Fibroblast of skin of left biceps (primary cell): ENCODE results near the gene HYAL2.

ENCODE experiments used
- DNase-seq, 2 experiments: peaks; one replicate each; pipeline ENCODE4 v3.0.0-alpha.2; 2013; ENCODE audit warnings: low read depth in 2 of 2

Gene HYAL2

DNA sequence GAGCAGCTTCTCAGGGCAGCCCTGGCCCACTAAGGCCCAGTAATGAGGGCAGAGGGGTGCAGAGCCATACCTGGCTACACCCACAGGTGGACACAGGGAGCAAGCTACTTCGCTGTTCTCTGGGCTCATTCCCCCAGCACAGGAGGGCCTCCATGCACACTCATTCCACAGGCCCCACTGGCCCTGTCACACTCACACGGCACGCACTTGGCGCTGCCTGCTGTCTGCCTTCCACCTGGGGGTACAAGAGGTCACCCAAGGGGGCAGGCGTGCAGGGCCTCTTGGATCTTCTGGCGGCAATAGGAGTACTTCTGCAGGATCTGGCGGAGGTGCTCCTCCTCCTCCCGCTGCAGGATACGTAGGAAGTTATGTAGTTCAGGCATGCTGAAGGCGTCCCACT, 7.8 kb upstream of the HYAL2 start:
- DNase-seq = no peak

DNA sequence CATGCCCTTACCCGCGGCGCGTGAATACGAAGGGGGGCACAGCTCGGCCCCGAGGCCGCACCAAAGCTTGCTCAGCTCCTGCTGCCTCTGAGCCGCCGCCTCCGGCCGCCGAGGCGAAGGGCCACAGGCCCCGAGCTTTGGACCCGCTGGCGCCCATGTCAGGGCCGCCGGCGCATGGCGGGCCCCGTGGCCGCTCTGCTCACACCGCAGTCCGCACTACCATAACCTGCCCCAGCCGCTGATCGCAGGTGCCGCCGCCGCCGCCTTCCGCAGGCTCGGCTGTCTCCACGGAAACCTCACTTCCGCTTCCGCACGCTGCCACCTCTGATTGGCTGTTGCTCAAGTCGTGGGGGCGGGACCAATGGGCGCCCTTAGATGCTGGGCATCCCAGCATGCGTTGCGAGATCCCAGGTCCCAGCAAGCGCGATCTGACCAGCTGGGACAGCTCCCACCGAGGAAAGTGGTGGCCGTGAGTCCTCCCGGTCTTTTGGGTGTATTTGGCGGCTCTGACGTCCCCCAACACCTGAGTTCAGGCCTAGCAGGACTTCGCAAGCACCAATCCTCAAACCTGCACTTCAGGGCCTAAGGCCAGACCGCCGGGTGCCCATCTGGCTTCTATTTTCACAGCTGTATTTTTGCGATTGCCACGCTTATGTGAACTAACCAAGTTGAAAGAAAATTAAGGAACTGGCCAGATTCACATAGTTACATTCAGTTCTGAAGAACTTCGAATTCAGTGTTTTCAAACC, 5.6 kb upstream of the HYAL2 start, which contains the start of gene TUSC2:
Gene TUSC2 (minus strand): TSS at position 281 of the 749 bp plus-strand sequence. CDS start 124 bp downstream, at position 157.
- peak; percentile 79 for DNase-seq

DNA sequence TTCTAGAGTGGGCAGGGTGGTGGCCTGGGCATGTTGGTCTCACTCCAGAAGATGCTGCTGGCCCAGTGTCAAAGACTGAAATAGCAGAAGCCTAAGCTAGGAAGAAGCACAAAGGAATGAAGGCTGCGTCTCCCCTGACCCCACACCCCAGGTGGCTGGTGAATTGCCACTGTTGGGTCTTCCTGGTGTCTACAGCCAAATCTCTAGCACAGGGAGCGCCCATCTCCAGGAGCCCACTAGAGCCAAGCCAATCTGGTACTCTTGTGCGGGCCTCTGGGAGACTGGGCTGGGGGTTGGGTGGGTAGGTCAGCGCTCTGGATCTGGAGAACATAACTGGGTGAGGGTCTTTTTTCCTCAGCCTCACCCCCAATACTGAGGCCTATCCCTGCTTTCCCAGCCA, 4.6 kb upstream of the HYAL2 start:
- DNase-seq = no peak

DNA sequence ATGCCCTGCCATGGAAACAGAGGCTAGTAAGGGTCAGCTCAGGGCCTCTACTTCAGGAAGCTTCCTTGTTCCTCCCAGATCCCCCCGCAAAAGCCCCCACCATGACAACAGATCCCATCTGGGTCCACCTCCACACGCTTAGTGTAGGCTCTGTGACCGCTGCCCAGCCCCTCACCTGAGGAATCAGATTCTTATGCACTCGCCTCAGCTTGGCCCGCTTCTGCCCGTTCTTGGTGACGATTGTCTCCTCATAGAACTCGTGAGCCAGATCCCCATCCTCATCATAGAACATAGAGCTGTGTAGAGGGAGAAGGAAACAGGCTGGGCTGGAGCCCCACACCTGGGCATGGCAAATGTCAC, 3.6 kb upstream of the HYAL2 start:
- no peak for DNase-seq

DNA sequence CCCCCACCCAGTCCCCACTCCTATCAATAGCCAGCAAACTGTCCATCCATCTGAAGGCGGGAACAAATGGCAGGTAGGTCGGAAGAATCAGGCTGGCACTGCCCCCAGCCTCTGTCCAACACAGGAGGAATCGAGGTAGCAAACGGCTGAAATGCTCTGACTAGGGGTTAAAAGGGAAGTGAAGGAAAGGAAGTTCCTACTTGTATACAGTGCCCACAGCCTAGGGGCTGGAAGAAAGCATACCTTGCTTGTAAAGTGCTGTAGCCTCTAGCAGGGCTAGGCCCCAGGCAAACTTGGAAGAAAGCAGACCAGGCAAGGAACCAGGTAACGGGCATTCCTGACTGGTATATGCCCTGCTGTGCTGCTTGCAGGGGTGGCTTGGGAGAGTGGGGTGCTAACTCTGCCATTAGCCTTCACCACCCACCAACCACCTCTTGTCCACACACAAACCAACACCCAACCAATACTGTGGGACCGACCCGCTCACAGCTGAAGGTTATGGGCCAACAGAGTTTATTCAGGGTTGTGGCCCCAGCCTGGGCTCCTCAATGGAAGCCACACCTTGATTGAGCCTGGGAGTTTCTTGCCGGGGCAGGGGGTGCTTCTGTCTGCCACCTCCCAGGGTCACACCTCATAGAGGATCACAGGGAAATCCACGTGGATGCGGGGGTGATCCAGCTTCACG, 3.1 kb upstream of the HYAL2 start:
- no peak for DNase-seq

DNA sequence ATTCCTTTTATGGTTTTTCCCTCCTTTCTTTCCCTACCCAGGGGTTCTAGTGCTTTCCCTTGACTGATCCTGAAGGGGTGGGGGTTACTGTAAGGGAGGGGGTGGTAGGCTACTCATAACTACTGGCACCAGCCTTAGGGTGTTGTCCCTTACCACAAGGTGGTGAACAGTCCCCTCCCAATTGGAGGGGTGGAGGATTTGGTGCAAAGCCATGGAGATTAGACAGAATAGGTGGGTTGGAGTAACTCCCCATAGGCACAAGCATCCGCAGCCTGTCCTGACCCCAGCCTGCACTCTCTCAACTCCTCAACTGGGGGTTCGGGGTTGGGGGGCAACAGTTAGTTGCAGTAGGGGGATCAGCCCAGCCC, 2.6 kb upstream of the HYAL2 start:
- DNase-seq = no peak

DNA sequence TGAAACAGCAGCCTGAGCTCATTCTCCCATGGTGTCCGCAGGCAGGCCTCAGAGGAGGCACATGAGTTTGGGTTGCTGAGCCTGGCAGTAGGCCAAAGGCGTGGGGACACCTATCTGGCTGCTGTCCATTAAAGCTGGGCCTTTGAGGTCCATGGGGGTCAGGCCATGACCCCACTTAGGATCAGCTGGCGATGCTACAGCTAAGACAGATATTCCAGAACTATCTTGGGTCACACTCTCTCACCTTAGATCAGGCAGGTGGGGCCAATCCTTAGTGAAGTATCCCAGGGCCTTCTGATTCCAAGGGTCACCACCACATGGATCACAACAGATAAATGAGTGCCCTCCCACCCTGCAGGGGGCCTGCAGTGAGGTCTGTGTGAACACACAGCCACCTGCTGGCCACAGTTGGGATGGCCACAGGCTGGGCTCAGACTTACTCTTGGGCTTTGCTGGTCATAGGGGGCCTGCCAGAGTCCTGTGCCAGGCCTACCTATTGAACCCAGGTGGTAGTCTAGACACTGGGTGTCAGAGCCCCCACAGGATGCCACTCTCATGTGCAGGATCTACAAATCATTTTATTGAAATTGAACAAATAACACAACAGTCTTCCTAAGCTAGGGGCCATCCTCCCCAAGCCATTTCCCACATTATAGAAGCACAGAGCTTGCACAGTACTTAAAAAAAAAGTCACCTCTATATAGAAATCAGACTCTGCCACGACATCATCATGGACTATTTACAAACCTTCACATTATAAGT, 2.0 kb upstream of the HYAL2 start:
- DNase-seq = no peak

DNA sequence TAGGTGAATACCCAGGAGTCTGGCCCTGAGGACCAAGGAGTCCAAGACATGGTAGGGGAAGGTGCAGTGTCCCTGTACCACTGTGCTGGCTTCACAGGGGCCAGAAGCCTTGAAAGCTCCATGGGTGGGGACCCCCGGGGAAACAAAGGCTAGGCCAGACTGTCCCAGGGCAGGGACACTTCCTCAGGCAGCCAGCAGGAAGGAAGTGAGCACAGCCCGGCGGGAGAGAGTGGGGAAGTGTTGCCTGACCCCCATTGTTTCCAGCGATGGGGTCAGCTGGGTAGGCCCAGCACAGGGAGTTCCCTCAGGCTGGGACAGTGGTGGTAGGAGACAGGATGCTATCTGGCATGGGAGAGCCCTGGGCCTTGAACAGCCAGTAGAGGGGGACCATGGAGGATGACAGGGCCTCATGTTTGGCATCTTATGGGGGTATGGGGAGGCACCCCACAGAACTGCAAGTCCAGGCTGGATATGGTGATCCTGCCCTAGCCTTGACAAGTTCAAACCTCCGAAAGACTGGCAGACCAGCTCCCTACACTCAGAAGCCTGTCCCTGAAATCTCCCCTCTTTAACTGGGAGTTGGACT, 1.2 kb upstream of the HYAL2 start:
- no peak for DNase-seq

DNA sequence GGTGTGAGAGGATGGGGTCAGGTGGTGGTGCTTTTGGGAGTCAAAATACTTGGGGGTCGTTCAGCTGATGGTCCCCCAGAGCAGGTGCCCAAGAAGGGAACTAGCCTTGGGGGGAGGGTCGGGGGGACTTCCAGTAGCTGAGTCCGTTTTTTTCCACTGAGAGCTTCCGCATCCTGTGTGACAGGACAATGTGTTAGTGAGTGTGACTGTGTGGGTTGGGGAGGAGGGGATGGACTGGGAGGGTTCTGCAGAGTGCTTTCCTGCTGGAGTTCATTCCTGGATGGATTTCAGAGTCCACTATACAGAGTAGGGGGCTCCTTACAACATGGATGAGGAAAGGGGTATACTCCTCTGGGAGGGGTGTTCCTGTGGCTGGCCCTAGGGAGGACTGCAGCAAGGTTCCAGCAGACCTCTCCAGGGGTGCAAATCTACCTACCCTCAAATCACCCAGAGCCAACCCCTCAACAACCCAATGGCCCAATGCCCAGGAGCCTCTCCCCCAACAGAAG, 601 bp upstream of the HYAL2 start:
- no peak for DNase-seq

DNA sequence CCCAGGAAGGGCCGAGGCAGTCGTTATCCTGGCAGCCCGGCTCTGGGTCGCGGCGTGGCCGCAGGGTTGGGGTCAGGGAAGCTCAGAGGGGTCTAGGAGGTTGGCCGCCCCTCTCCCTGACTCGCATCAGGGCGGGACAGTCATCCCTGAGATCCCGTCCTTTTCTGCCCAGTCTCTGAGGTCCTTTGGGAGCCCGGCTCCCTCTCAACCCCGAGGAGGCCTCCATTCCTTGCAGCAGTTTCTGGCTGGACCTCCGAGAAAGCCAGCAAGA, 495 bp downstream of the HYAL2 start:
- no peak for DNase-seq

DNA sequence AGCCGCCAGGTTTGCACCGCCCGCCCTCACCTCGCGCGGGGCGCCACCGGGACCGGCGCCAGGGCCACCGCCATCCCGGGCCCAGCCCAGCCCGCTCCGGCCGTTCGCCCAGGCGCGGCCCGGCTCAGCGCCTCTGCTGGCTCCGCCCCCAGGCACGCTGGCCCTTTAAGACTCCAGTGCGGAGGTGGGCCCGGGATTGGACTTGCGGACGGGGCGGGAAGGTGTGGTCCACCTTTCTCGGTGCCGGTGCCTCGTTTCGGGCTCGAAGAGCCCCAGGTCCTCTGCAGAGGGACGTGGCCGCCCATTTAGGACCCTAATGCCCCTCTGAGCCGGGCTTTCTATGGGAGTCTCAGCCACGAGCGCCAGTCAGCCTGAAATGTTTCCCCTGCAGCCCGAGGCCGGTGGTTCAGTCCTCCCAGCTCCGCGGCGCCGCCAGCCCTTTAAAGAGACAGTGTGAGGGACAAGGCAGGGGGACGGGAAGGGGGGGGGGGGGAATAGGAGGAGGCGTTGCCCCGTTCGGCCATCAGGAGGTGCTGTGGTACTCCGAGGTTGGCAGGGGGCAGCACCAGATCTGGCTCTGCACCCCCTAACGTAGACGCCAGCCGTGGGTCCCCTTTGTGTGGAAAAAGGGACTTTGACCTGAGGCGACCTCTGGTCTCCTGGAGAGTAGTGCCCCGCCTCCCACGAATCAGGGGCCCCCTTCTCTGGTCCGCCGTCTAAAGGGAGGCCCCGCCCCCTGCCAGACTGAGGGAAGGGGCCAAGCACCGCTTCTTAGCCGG, 1.0 kb downstream of the HYAL2 start:
- peak; percentile 70 to 71 for DNase-seq

DNA sequence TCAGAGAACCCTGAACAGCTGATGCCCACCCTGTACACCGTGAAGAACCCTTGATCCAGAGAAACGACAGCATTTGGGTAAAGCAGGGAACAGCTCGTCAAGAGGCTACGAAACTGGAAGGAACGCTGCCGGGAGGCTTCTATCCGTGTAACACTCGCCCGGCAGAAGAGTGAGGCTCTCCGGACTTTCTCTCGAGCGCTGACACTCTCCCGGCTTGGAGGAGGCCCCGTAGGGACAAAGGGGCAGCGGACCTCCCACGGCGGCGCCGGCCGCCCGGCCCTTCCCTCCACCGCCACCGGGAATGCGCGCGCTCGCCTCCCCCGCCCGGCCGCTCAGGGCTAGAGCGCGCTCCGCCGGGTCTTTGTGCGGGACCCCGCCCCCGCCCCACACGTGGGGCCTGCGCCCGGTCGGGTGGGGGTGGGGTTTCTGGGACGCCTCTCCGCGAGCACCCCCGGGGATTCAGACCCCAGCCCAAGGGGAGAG, 1.7 kb downstream of the HYAL2 start:
- DNase-seq = no peak

DNA sequence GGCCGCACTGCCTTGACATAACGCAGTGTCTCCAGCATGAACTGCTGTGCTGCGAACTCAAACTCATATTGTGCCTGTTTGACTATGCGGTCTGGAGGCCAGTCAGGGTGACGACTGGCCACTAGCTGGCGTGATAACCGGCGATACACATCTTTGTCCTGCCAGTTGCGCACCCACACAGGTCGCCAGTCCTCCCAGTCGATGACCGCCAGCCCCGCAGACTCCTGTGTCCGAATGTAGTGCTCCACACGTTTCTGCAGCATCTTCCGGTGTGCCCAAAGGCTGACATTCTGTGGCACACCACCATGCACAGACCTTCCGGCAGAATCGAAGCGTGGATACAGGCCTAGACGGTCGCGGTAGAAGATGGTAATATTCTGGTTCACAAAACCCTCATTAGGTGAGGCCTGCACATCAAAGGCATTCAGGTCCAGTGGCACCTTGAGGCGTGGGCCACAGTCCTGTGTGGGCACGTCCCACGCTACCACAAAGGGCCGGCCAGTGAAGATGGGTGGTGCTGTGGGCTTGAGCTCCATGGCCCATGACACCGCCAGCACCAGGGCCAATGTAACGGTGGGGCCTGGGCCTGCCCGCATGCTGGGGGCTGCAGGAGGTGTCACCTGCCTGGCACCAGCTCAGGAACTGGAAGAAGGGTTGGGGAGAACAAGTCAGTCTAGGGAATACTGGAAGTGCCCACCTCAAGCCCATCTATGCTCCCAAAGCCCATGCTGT, 2.5 kb downstream of the HYAL2 start:
- DNase-seq = no peak

DNA sequence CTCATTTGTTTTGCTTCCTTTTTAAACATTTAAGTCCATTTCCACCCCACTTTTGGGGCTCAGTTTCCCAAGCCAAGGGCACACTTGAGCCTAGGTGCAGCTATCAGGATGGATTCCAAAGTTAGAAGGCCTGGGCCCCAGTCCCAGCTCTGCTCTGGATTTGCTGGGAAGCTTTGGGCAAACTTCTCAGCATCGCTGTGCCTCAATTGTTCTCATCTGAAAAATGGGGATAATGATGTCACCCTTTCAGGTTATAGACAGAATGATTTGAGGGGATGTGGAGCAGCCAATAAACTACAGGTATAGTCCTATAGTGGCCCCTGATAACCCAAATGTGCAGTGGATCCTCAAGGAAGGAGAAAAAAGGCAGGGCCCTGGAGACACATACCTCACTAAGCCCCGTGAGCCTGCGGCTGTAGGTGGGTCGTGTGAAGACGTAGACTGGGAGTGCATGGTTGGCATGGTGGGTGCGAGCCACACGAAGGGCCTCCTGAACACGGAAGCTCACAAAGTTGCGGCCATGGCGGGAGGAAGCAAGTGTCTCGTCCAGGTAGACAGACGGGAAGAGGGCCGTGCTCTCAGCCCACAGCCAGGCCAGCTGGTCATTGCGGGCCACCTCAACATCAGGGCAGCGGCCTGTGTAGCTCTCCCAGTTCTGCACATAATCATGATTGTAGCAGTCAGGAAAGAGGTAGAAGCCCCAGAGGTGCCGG, 3.2 kb downstream of the HYAL2 start:
- DNase-seq = no peak

DNA sequence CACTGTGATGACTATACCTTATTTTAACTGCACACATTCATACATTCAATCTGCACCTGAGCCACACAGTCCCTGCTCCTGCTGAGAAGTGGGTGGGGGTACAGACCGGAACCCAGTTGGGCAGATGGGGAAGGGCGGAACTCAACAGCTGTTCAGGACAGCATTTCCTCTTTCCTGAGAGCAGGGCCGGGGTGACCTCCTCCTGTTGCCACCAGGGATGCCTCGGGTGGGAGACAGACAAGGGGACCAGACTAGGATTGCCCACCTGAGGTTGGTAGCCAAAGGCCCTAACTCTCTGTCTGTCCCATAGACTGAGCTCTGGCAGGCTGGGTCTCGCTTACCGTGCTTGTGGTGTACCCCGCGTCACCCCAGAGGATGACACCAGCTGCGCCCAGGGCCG, 3.9 kb downstream of the HYAL2 start:
- no peak for DNase-seq

DNA sequence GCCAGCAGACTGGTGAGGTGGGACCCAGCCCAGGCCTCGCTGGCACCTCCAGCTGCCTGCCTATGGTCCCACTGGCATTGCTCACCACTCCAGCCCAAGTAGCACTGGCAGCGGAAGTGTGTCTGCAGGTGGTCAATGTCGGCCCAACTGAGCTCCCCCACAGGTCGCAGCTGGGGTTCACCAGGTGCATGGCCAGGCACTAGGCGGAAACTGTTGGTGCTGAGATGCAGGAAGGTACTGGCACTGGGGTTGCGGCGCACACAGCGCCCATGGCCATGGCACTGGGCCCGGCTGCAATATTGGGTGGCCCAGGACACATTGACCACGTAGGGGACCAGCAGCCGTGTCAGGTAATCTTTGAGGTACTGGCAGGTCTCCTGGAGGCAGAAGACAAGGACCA, 4.4 kb downstream of the HYAL2 start:
- DNase-seq = no peak

DNA sequence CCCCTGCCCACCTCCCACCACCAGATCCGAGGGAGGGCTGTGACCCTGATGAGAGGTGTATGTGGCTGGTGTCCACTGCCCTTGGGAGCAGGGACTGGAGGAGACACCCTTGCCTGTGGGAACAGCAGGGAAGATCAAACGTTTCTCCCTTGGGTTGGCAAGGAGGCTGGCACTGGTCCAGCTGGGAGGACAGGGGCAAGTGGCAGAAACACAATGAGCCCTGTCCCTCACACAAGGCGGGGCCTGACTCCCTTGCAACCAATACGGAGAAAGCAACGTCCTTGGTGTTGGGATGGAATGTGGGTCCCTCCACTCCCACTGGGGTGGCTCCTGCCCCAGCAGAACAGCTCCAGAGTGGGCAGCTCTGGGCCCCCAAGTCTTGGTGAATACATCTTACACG, 5.2 kb downstream of the HYAL2 start:
- DNase-seq = no peak

DNA sequence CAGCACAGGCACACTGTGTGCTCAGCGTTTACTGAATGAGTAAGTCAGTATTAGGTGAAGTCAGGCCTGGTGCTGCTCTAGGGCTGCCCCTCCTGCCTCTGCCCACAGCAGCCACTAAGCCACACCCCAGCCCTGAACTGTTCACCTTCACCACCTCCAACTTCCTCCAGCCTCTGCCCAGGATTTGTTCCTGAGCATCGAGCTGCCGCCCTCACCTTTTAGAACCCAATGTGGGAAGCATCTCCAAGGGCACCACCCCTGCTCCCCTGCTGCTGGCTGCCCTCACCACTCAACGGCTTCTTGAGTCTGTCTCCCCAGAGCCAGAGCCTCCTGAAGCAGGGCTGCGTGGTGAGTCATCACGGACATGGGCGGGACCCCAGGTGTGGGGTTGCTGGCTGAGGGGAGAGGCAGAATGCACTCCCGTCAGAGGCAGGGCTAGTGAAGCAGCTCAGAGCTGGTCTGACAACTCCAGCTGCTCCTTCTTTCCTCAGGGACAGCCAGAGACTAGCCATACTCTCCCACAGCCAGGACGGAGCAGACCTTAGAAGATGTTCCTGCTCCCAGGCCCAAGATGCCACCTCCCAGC, 5.8 kb downstream of the HYAL2 start:
- DNase-seq = no peak

DNA sequence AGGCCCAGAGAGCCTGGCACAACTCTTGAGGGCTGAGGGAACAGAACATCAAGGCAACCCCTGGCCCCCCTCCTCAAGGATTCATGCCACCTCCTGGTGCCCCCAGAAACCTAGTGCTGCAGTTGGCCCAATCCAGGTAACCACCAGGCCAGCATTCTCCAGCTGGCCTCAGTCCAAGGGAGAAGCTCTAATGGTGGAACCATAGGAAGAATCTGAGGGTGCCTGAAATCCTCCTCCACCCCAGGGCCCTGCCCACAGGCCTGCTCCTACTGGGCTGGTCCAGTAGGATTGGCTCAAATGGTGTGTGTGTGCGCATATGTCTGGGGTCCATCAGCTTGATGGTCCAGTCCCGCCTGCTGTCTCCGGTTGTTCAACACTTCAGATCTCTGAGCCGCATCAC, 7.7 kb downstream of the HYAL2 start:
- DNase-seq = no peak

DNA sequence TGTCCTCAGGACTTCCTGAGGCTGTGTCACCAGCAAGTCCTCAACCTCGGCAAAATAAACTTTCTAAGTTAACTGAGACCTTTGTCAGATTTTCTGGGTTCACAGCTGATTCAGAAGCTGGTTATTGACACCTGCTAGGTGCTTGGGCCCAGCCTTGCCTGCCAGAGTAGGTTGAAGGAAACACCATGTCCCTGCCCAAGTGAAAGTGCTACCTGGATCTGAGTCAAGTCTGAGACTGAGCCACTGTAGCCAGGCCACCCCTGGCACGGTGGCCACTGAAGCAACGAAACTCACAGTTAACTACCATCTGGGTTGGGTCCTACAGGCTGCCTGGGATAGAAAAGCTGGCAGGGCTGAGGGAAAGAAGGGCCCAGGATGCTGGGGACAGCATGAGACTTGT, 8.2 kb downstream of the HYAL2 start:
- DNase-seq = no peak
